Astrocyte (in vitro differentiated cells and primary cell): ENCODE results near the gene AIP. TPM values are rescaled to one million over a fixed set of nuclear protein-coding genes. Genes with fewer than 3 reads are reported as not detected.

Experiments used
- DNase-seq: peaks from one replicate; pipeline ENCODE4 v3.0.0-alpha.2; 2010; ENCODE audit warnings: low read depth
- FAIRE-seq: peaks from 2 replicates; lab custom pipeline; 2011; peaks lifted over from hg19 to GRCh38; lab: Jason Lieb, UNC
- H2AFZ ChIP-seq: 2 replicates; pipeline ENCODE4 v1.6.0; 2012; ENCODE audit warnings: low read depth, low read length, inconsistent platforms
- H3K27ac ChIP-seq: 2 replicates; pipeline ENCODE4 v1.5.1; 2011; ENCODE audit warnings: low read depth, low read length, inconsistent platforms
- H3K27me3 ChIP-seq: 2 replicates; pipeline ENCODE4 v1.6.0; 2011; ENCODE audit warnings: low read length, inconsistent platforms; ENCODE audit not compliant: insufficient read depth
- H3K36me3 ChIP-seq: 2 replicates; pipeline ENCODE4 v1.5.1; 2011; ENCODE audit warnings: low read length, inconsistent platforms; ENCODE audit not compliant: insufficient read depth
- H3K4me1 ChIP-seq: 2 replicates; pipeline ENCODE4 v1.5.1; 2011; ENCODE audit warnings: low read length, inconsistent platforms; ENCODE audit not compliant: insufficient read depth
- H3K4me2 ChIP-seq: 2 replicates; pipeline ENCODE4 v1.6.0; 2012; ENCODE audit warnings: low read length, inconsistent platforms
- H3K4me3 ChIP-seq: 2 replicates; pipeline ENCODE4 v1.5.1; 2011; ENCODE audit warnings: low read depth, mild to moderate bottlenecking, low read length, inconsistent platforms; ENCODE audit not compliant: insufficient read depth
- H3K79me2 ChIP-seq: 2 replicates; pipeline ENCODE4 v1.6.0; 2012; ENCODE audit warnings: mild to moderate bottlenecking, low read length, inconsistent platforms; ENCODE audit not compliant: insufficient read depth
- H3K9ac ChIP-seq: 2 replicates; pipeline ENCODE4 v1.6.0; 2012; ENCODE audit warnings: mild to moderate bottlenecking, low read length, inconsistent platforms
- H3K9me3 ChIP-seq: 2 replicates; pipeline ENCODE4 v1.5.1; 2012; ENCODE audit warnings: low read depth, mild to moderate bottlenecking, low read length, inconsistent platforms; ENCODE audit not compliant: insufficient read depth
- H4K20me1 ChIP-seq: 2 replicates; pipeline ENCODE4 v1.6.0; 2012; ENCODE audit warnings: low read length, inconsistent platforms; ENCODE audit not compliant: insufficient read depth
- H3K27ac Mint-ChIP-seq: one replicate; pipeline ENCODE4 v1.8.0; 2021; ENCODE audit warnings: mild to moderate bottlenecking, mixed read lengths; ENCODE audit not compliant: unreplicated experiment
- H3K27me3 Mint-ChIP-seq: one replicate; pipeline ENCODE4 v1.8.0; 2021; ENCODE audit warnings: low read depth, mixed read lengths; ENCODE audit not compliant: unreplicated experiment
- H3K36me3 Mint-ChIP-seq: one replicate; pipeline ENCODE4 v1.8.0; 2021; ENCODE audit warnings: low read depth, mixed read lengths; ENCODE audit not compliant: unreplicated experiment
- H3K4me1 Mint-ChIP-seq: one replicate; pipeline ENCODE4 v1.8.0; 2021; ENCODE audit warnings: low read depth, mixed read lengths; ENCODE audit not compliant: unreplicated experiment
- H3K4me3 Mint-ChIP-seq: one replicate; pipeline ENCODE4 v1.8.0; 2021; ENCODE audit warnings: mild to moderate bottlenecking, moderate library complexity, mixed read lengths; ENCODE audit not compliant: unreplicated experiment
- H3K9me3 Mint-ChIP-seq: one replicate; pipeline ENCODE4 v1.8.0; 2021; ENCODE audit warnings: mild to moderate bottlenecking, mixed read lengths; ENCODE audit not compliant: unreplicated experiment
- CTCF ChIP-seq: IDR thresholded peaks from 2 replicates; pipeline ENCODE4 v1.5.1; 2011; ENCODE audit warnings: low read depth, mild to moderate bottlenecking, inconsistent platforms, low read length, moderate library complexity; ENCODE audit not compliant: insufficient read depth
- EZH2 ChIP-seq: IDR thresholded peaks from 2 replicates; pipeline ENCODE4 v1.6.1; 2012; ENCODE audit warnings: mild to moderate bottlenecking, low read length, inconsistent platforms; ENCODE audit not compliant: insufficient read depth
- total RNA-seq: library from RNA; stranded (reverse); gene quantifications from 2 replicates; pipeline ENCODE4 v1.2.1, GENCODE V29; 2021

AIP gene
- total RNA-seq, 1 donor from 2014 or later: 43.6 TPM

GRCh38 chr11:67504005-67504949, 21.5 kb downstream of the AIP start:
- Histone ChIP-seq H2AFZ (peak overlapping the region; percentile 49), H3K4me3 (peak overlapping the region; percentile 78), H3K36me3 (peaks cover 2% of the 10 kb centered on the region), H3K27me3 (no peaks in the 10 kb centered on the region), H3K9me3 (no peaks in the 10 kb centered on the region), H3K4me2 (peak overlapping the region; percentile 87), H3K4me1 (peaks cover 40% of the 10 kb centered on the region), H4K20me1 (peaks cover 46% of the 10 kb centered on the region), H3K27ac (peak overlapping the region; percentile 65), H3K9ac (peak overlapping the region; percentile 85), H3K79me2 (peaks cover 32% of the 10 kb centered on the region)
- Mint-ChIP-seq H3K27me3 (no peaks in the 10 kb centered on the region), H3K4me3 (peak overlapping the region; percentile 91), H3K36me3 (peaks cover 14% of the 10 kb centered on the region), H3K4me1 (peaks cover 8% of the 10 kb centered on the region), H3K9me3 (no peaks in the 10 kb centered on the region), H3K27ac (peak overlapping the region; percentile 89)
- DNase-seq (no peak), FAIRE-seq (no peak)
- TF ChIP-seq EZH2: no peak
- no peak for TF ChIP-seq CTCF

GRCh38 chr11:67504950-67505581, 22.2 kb downstream of the AIP start, which contains the start of gene PITPNM1:
PITPNM1 (minus strand) TSS chr11:67505363; CDS start chr11:67504180, 1,183 bp downstream.
- Histone ChIP-seq H3K4me1 (peaks cover 40% of the 10 kb centered on the region), H3K4me2 (peak within 1 kb of the TSS; percentile 87), H3K4me3 (peak within 1 kb of the TSS; percentile 78), H3K9ac (peak within 1 kb of the TSS; percentile 94), H3K27ac (peak within 1 kb of the TSS; percentile 65), H3K36me3 (peaks cover 2% of the 10 kb centered on the region), H2AFZ (peak within 1 kb of the TSS; percentile 49), H3K9me3 (no peaks in the 10 kb centered on the region), H4K20me1 (peaks cover 46% of the 10 kb centered on the region), H3K27me3 (no peaks in the 10 kb centered on the region), H3K79me2 (peaks cover 32% of the 10 kb centered on the region)
- Mint-ChIP-seq H3K36me3 (peaks cover 11% of the 10 kb centered on the region), H3K4me3 (peak within 1 kb of the TSS; percentile 91), H3K4me1 (peaks cover 11% of the 10 kb centered on the region), H3K9me3 (no peaks in the 10 kb centered on the region), H3K27me3 (peaks cover 3% of the 10 kb centered on the region), H3K27ac (peak within 1 kb of the TSS; percentile 89)
- DNase-seq: peak; percentile 6
- no peak for FAIRE-seq
- TF ChIP-seq EZH2 (no peak), CTCF (no peak)
